A549 (cell line): ENCODE data around the gene RHBDL2.

ENCODE experiments used
- EP300 ChIP-seq, 2 experiments: fragments of >200 bp; sonication (Bioruptor Twin); formaldehyde crosslinking; IDR thresholded peaks; 2 replicates in 1 of 2; 3 replicates in 1 of 2; pipeline ENCODE4 v1.6.1; 2016 to 2017
- NFE2L2 ChIP-seq: fragments of 150-350 bp; conservative IDR thresholded peaks from 2 replicates; pipeline ENCODE4 v1.6.1; 2014; ENCODE audit warnings: low read length
- PHF8 ChIP-seq: fragments of 200-600 bp; sonication (generic); IDR thresholded peaks from 2 replicates; pipeline ENCODE4 v1.6.1; 2016; ENCODE audit warnings: low read depth, mild to moderate bottlenecking, antibody characterized with exemption, moderate library complexity, borderline replicate concordance
- TFCP2L1 ChIP-seq: fragments of 250-450 bp; sonication (Bioruptor Pico); IDR thresholded peaks from 2 replicates; pipeline ENCODE4 v1.5.0; 2021; ENCODE audit warnings: mild to moderate bottlenecking
- ZFP36 ChIP-seq: fragments of 450-650 bp; IDR thresholded peaks from 2 replicates; pipeline ENCODE4 v1.6.1; 2014; ENCODE audit warnings: borderline replicate concordance; ENCODE audit not compliant: partially characterized antibody
- TF ChIP-seq, protein P1 (sequence below): fragments of 450-650 bp; IDR thresholded peaks from 2 replicates; pipeline ENCODE4 v1.6.1; 2014; ENCODE audit warnings: antibody characterized with exemption
- TF ChIP-seq, protein P2 (sequence below): IDR thresholded peaks from 2 replicates; pipeline ENCODE4 v1.6.1; 2012

DNA sequence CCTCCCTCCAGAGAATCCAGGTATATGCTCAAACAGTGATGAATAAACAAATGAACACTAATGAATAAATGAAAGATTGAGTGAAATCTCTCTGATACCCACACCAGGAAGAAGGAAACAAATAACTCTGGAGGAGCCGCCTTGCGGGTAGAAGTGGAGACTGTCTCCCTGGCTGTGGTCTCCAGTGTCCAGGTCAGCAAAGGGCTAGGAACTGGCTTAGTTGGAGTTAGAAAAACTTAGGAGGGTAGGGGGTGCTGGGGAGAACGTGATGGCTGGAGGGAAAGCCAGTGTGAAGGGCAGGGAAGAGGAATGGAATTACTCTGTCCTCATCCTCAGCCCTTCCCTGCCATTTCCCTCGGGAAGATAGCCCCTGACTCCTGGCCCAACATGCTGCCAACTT is 537 bp downstream of the RHBDL2 start:
- TF ChIP-seq PHF8 (no peak), TFCP2L1 (CRISPR knock-in tag) (no peak), NFE2L2 (no peak), ZFP36 (no peak), EP300 (IDR thresholded peaks at IDR 0.05) (no peak)
- TF ChIP-seq, protein P1, sequence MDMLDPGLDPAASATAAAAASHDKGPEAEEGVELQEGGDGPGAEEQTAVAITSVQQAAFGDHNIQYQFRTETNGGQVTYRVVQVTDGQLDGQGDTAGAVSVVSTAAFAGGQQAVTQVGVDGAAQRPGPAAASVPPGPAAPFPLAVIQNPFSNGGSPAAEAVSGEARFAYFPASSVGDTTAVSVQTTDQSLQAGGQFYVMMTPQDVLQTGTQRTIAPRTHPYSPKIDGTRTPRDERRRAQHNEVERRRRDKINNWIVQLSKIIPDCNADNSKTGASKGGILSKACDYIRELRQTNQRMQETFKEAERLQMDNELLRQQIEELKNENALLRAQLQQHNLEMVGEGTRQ, result no peak
- TF ChIP-seq, protein P2, sequence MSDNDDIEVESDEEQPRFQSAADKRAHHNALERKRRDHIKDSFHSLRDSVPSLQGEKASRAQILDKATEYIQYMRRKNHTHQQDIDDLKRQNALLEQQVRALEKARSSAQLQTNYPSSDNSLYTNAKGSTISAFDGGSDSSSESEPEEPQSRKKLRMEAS, result no peak
